BJ (cell line): ENCODE results near the gene COG6. TPM values are rescaled to one million over a fixed set of nuclear protein-coding genes. Genes with fewer than 3 reads are reported as not detected.

Experiments used
- CTCF ChIA-PET: fragments of 350-600 bp; formaldehyde crosslinking; extraction: SDS; loops from one replicate; lab custom pipeline; 2021; ENCODE audit warnings: antibody characterized with exemption, inconsistent platforms; lab: Yijun Ruan, JAX
- POLR2A ChIA-PET: fragments of 300-600 bp; sonication (Branson Sonifier 250); formaldehyde crosslinking; extraction: SDS; loops from one replicate; lab custom pipeline; 2021; ENCODE audit warnings: antibody characterized with exemption; lab: Charles Lee
- DNase-seq: peaks from one replicate; pipeline ENCODE4 v3.0.0-alpha.2; 2011; ENCODE audit warnings: low read depth
- H3K27me3 ChIP-seq: 2 replicates; pipeline ENCODE4 v1.6.0; 2011; ENCODE audit warnings: low read length; ENCODE audit not compliant: control insufficient read depth, insufficient read depth
- H3K36me3 ChIP-seq: 2 replicates; pipeline ENCODE4 v1.5.1; 2011; ENCODE audit warnings: low read length; ENCODE audit not compliant: control insufficient read depth, insufficient read depth
- H3K4me3 ChIP-seq: 2 replicates; pipeline ENCODE4 v1.5.1; 2011; ENCODE audit warnings: low read depth, mild to moderate bottlenecking, control low read depth, low read length
- CTCF ChIP-seq: IDR thresholded peaks from 2 replicates; pipeline ENCODE4 v1.5.1; 2011; ENCODE audit warnings: low read depth, mild to moderate bottlenecking, control low read depth, inconsistent platforms, low read length, moderate library complexity; ENCODE audit not compliant: insufficient read depth
- polyA plus RNA-seq: library from polyadenylated mRNA; depleted of rRNA; stranded (reverse); fragments of >200 nt; gene quantifications from 2 replicates; pipeline ENCODE4 v1.2.3, GENCODE V29; 2011

The COG6 gene
- polyA plus RNA-seq, 1 experiment = 14.4 TPM

GRCh38 chr13:39740761-39741160, 85.3 kb downstream of the COG6 start:
- Histone ChIP-seq H3K36me3 (no peaks in the 10 kb centered on the region), H3K27me3 (no peaks in the 10 kb centered on the region), H3K4me3 (no peak overlapping the region)
- no peak for TF ChIP-seq CTCF
- DNase-seq = no peak
- POLR2A ChIA-PET = interaction anchor here (0.7 kb wide), 1 partner anchor 10 kb away, joined by 3 read pairs; no protein-coding TSS in a partner anchor
- CTCF ChIA-PET = interaction anchor here (0.7 kb wide), 1 partner anchor 22 kb away, joined by 3 read pairs; no protein-coding TSS in a partner anchor

- no peak for TF ChIP-seq CTCF
- ChIA-PET CTCF (interaction anchor here (0.8 to 1.5 kb wide), 2 partner anchors 10 to 193 kb away, joined by 3 to 4 read pairs; no protein-coding TSS in a partner anchor), POLR2A (no interaction called here)
- no peaks in the 10 kb centered on the region for H3K36me3 ChIP-seq
- no peak for DNase-seq
- H3K27me3 ChIP-seq = no peaks in the 10 kb centered on the region
- H3K4me3 ChIP-seq = no peak overlapping the region
Observed at GRCh38 chr13:39748961-39749360, 93.5 kb downstream of the COG6 start.

GRCh38 chr13:39749528-39749927, 94.1 kb downstream of the COG6 start:
- ChIA-PET CTCF (interaction anchor here (0.8 to 1.5 kb wide), 2 partner anchors 10 to 193 kb away, joined by 3 to 4 read pairs; no protein-coding TSS in a partner anchor), POLR2A (no interaction called here)
- Histone ChIP-seq H3K4me3 (no peak overlapping the region), H3K27me3 (no peaks in the 10 kb centered on the region), H3K36me3 (no peaks in the 10 kb centered on the region)
- TF ChIP-seq CTCF = no peak
- no peak for DNase-seq

- ChIA-PET CTCF (no interaction called here), POLR2A (no interaction called here)
- Histone ChIP-seq H3K36me3 (no peaks in the 10 kb centered on the region), H3K4me3 (no peak overlapping the region), H3K27me3 (no peaks in the 10 kb centered on the region)
- no peak for TF ChIP-seq CTCF
- DNase-seq = no peak
Observed at GRCh38 chr13:39751805-39752204, 96.3 kb downstream of the COG6 start.

- no peak for TF ChIP-seq CTCF
- Histone ChIP-seq H3K36me3 (no peaks in the 10 kb centered on the region), H3K27me3 (no peaks in the 10 kb centered on the region), H3K4me3 (no peak overlapping the region)
- no peak for DNase-seq
- POLR2A ChIA-PET = no interaction called here
- CTCF ChIA-PET = interaction anchor here (1.6 to 1.8 kb wide), 2 partner anchors 23 to 182 kb away, joined by 3 to 6 read pairs; no protein-coding TSS in a partner anchor
Observed at GRCh38 chr13:39760521-39760920, 105.1 kb downstream of the COG6 start.
